D721Med (cell line): ENCODE results near the gene SFMBT2.

Experiments used
- DNase-seq: peaks from one replicate; pipeline ENCODE4 v3.0.0; 2011; ENCODE audit warnings: low spot score; ENCODE audit not compliant: insufficient read length
- FAIRE-seq: peaks from 2 replicates; lab custom pipeline; 2011; peaks lifted over from hg19 to GRCh38; lab: Jason Lieb, UNC
- CTCF ChIP-seq: IDR thresholded peaks from 2 replicates; pipeline ENCODE4 v1.5.1; 2012; ENCODE audit warnings: mild to moderate bottlenecking, control low read depth; ENCODE audit not compliant: insufficient read depth; ENCODE audit errors: missing control alignments

The SFMBT2 gene

GRCh38 chr10:7181420-7181819 lies 229.4 kb downstream of the SFMBT2 start:
- no peak for TF ChIP-seq CTCF
- FAIRE-seq (no peak), DNase-seq (no peak)

DNA sequence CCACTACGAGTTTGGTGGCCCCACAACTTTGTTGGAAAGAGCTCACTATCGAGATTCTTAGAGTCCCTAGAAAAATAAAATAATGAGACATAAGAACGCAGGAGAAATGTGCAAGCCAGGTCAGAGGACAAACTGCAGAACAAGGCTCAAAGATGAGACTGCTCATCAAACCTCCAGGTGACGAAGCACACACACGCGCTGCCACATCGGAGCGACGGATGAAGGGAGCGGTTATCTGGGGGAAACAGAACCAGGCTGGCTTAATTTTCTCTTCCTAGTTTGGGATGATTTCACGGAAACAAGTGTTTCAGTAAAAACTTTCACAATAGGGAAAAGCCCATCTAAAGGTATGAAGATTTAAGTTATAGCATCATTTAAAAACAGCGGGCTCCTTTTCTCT lies 231.3 kb downstream of the SFMBT2 start:
- FAIRE-seq, result no peak
- no peak for TF ChIP-seq CTCF
- DNase-seq, result no peak

GRCh38 chr10:7173948-7174347 lies 236.9 kb downstream of the SFMBT2 start:
- TF ChIP-seq CTCF, result no peak
- DNase-seq (no peak), FAIRE-seq (no peak)

DNA sequence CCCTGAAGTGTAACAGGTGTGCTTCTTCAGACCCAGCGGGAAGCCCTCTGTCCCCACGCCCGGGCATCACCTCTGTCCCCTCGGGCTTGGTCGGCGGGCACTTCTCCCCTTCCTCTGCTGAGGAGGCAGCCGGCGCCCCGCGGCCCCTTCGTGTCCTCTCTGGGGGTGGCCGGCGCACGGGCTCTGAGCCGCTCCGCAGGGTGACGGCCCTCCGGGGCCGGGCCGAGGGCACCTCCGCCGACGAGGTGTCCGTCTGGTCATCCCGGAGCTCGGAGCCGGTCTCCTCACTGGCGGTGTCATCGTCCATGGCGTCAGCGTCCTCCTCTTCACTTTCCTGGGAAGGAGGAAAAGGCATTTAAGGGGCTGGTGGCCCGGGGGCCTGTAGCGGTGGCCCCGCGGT lies 239.0 kb downstream of the SFMBT2 start:
- FAIRE-seq (no peak), DNase-seq (no peak)
- no peak for TF ChIP-seq CTCF

DNA sequence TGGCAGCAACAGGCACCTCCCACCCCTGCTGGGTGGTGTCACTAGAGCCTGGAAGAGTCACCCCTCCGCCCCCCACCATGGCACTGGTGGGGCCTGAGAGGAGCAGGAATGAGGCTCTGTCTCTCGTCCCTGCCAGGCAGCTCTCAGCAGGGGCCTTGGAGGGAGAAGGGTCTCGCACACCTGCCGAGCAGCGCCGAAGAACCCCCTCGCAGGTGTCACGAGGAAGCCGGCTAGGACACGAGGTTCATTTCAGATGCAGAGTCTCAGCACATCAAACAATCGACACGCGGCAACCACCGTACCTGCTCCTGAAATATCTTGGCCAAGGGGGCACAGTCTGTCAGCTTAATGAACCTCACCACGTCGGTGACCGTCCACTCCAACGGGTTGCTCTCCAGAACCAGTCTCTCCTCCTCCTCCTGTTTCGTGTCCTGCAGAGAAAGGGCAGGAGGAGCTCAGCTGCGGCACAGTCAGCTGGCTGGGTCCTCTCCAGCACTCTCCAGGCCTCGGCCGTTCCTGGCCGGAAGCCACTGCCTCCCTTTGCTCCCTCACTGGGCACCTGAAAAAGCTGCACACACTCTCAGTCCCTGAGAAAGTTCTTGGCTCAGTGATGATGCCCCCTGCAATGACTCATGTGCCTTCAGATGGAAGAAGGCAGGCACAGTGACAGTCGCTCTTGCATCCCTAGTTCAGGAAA lies 240.1 kb downstream of the SFMBT2 start:
- FAIRE-seq, result no peak
- no peak for TF ChIP-seq CTCF
- DNase-seq, result no peak

- no peak for TF ChIP-seq CTCF
- FAIRE-seq (no peak), DNase-seq (no peak)
Measured at GRCh38 chr10:7168414-7168813, 242.4 kb downstream of the SFMBT2 start.

GRCh38 chr10:7165500-7166177 lies 245.2 kb downstream of the SFMBT2 start:
- FAIRE-seq (no peak), DNase-seq (no peak)
- TF ChIP-seq CTCF, result no peak
